Endothelial cell of umbilical vein (primary cell): Measurements from ENCODE around the gene TP53RK. TPM values are rescaled to one million over a fixed set of nuclear protein-coding genes. Genes with fewer than 3 reads are reported as not detected.

Source experiments
- BruUV-seq: library from RNA; stranded (reverse); fragments of 400-500 nt; replicated peaks from 2 replicates; lab custom pipeline; 2021; lab: Mats Ljungman, UMichigan
- CTCF ChIA-PET: fragments of 300-600, 350-600 bp; sonication (Branson Sonifier 250); formaldehyde crosslinking; loops from one replicate; lab custom pipeline; 2021; ENCODE audit warnings: antibody characterized with exemption, inconsistent platforms; lab: Charles Lee
- POLR2A ChIA-PET: fragments of 300-600, 350-600 bp; sonication (Branson Sonifier 250); formaldehyde crosslinking; loops from one replicate; lab custom pipeline; 2021; ENCODE audit warnings: antibody characterized with exemption, inconsistent platforms; lab: Charles Lee
- DNase-seq: peaks from one replicate; pipeline ENCODE4 v3.0.0-alpha.2; 2011; ENCODE audit warnings: low read depth, low spot score
- FAIRE-seq: peaks from 2 replicates; lab custom pipeline; 2011; peaks lifted over from hg19 to GRCh38; lab: Jason Lieb, UNC
- H2AFZ ChIP-seq: 2 replicates; pipeline ENCODE4 v1.6.0; 2012; ENCODE audit warnings: low read depth, low read length, control low read depth, inconsistent platforms
- H3K27ac ChIP-seq: 2 replicates; pipeline ENCODE4 v1.5.1; 2011; ENCODE audit warnings: low read depth, mild to moderate bottlenecking, control low read depth, low read length, moderate library complexity; ENCODE audit not compliant: insufficient read depth
- H3K27me3 ChIP-seq, 2 experiments: 2 replicates each; pipeline versions ENCODE4 v1.6.0 to v1.6.1; 2011; ENCODE audit warnings: low read length in 2 of 2, mixed read lengths in 1 of 2; ENCODE audit not compliant: control insufficient read depth in 2 of 2, insufficient read depth in 2 of 2
- H3K36me3 ChIP-seq, 2 experiments: 2 replicates in 1 of 2; 3 replicates in 1 of 2; pipeline ENCODE4 v1.5.1; 2011; ENCODE audit warnings: low read length in 2 of 2, mild to moderate bottlenecking in 1 of 2, moderate library complexity in 1 of 2; ENCODE audit not compliant: control insufficient read depth in 2 of 2, insufficient read depth in 2 of 2; ENCODE audit errors: extremely low read depth in 1 of 2
- H3K4me1 ChIP-seq: 3 replicates; pipeline ENCODE4 v1.5.1; 2011; ENCODE audit warnings: mild to moderate bottlenecking, low read length; ENCODE audit not compliant: control insufficient read depth, insufficient read depth; ENCODE audit errors: extremely low read depth
- H3K4me2 ChIP-seq: 2 replicates; pipeline ENCODE4 v1.6.1; 2011; ENCODE audit warnings: low read length, control low read depth, mixed read lengths; ENCODE audit not compliant: insufficient read depth
- H3K4me3 ChIP-seq, 3 experiments: fragments of 200-600 bp in 1 of 3; sonication (generic), shearing (Covaris generic) in 1 of 3; replicated peaks in 1 of 3; 2 replicates each; pipeline ENCODE4 v1.5.1; 2011 to 2016; ENCODE audit warnings: control low read depth in 3 of 3, low read length in 3 of 3, mild to moderate bottlenecking in 2 of 3, inconsistent platforms in 1 of 3, low read depth in 1 of 3, moderate library complexity in 1 of 3; ENCODE audit not compliant: insufficient read depth in 1 of 3
- H3K79me2 ChIP-seq: 2 replicates; pipeline ENCODE4 v1.6.0; 2012; ENCODE audit warnings: low read length, inconsistent platforms; ENCODE audit not compliant: control insufficient read depth, insufficient read depth
- H3K9ac ChIP-seq: replicated peaks from 2 replicates; pipeline ENCODE3; 2011; ENCODE audit warnings: low read length, control low read depth; ENCODE audit not compliant: insufficient read depth; ENCODE audit errors: extremely low read depth
- H3K9me1 ChIP-seq: replicated peaks from 3 replicates; pipeline ENCODE4 v1.6.0; 2011; ENCODE audit warnings: mild to moderate bottlenecking, low read length; ENCODE audit not compliant: control insufficient read depth, insufficient read depth; ENCODE audit errors: extremely low read depth
- H3K9me3 ChIP-seq: replicated peaks from 2 replicates; pipeline ENCODE4 v1.5.1; 2012; ENCODE audit warnings: low read length, inconsistent platforms; ENCODE audit not compliant: control insufficient read depth, insufficient read depth
- H4K20me1 ChIP-seq: replicated peaks from 2 replicates; pipeline ENCODE3; 2011; ENCODE audit warnings: mild to moderate bottlenecking, low read length; ENCODE audit not compliant: control insufficient read depth, insufficient read depth; ENCODE audit errors: extremely low read depth
- CTCF ChIP-seq, 2 donors: IDR thresholded peaks; 1 replicate in 1 of 2; 2 replicates in 1 of 2; pipeline ENCODE4 v1.5.1; 2011; ENCODE audit warnings: low read length in 2 of 2, mild to moderate bottlenecking in 2 of 2, moderate library complexity in 2 of 2, control low read depth in 1 of 2, inconsistent platforms in 1 of 2, low read depth in 1 of 2; ENCODE audit not compliant: insufficient read depth in 1 of 2; ENCODE audit errors: extremely low read depth in 1 of 2
- EZH2 ChIP-seq: IDR thresholded peaks from 2 replicates; pipeline ENCODE4 v1.6.1; 2012; ENCODE audit warnings: borderline replicate concordance, low read depth, mild to moderate bottlenecking, moderate library complexity, low read length, inconsistent platforms; ENCODE audit not compliant: severe bottlenecking
- FOS ChIP-seq: IDR thresholded peaks from 2 replicates; pipeline ENCODE4 v1.6.1; 2011; ENCODE audit warnings: mild to moderate bottlenecking, low read length, moderate library complexity, borderline replicate concordance; ENCODE audit not compliant: insufficient read depth
- GATA2 ChIP-seq: IDR thresholded peaks from 2 replicates; pipeline ENCODE4 v1.7.0; 2011; ENCODE audit warnings: low read depth, mild to moderate bottlenecking, moderate library complexity, mixed read lengths, low read length; ENCODE audit not compliant: insufficient read length, insufficient read depth
- JUN ChIP-seq: IDR thresholded peaks from 2 replicates; pipeline ENCODE4 v1.6.1; 2011; ENCODE audit warnings: borderline replicate concordance, low read depth; ENCODE audit not compliant: insufficient read length, insufficient read depth
- MAX ChIP-seq: IDR thresholded peaks from 2 replicates; pipeline ENCODE4 v1.6.1; 2011; ENCODE audit not compliant: insufficient read depth, insufficient read length
- POLR2A ChIP-seq: IDR thresholded peaks from 2 replicates; pipeline ENCODE4 v1.6.1; 2012; ENCODE audit warnings: low read depth, mild to moderate bottlenecking, control low read depth, low read length
- dilution Hi-C: fragments of 300-500 bp; cut with MboI; formaldehyde crosslinking; loops from one replicate; pipeline ENCODE4 v1.15.0; 2019; ENCODE audit warnings: low sequenced_read_pairs; ENCODE audit not compliant: extremely low pct_ligation_motif_present
- intact Hi-C: fragments of 100-400 bp; cut with micrococcal nuclease; formaldehyde crosslinking; loops from one replicate; pipeline ENCODE4 v1.10.0; 2022
- polyA plus RNA-seq, 4 experiments: library from polyadenylated mRNA; depleted of rRNA in 3 of 4; stranded (reverse) in 3 of 4; unstranded in 1 of 4; fragments of >200 nt; gene quantifications; 2 replicates each; pipeline versions ENCODE4 v1.2.1 to v1.2.3, GENCODE V29; 2011 to 2012; ENCODE audit warnings: missing spikeins in 1 of 4
- total RNA-seq: library from RNA; stranded (reverse); gene quantifications from 2 replicates; pipeline ENCODE4 v1.2.3, GENCODE V29; 2021

TP53RK gene
- total and polyA plus RNA-seq, 2 donors (not counting 3 experiments of a cell fraction or from before 2014, with no cell fraction given), result 7.0 to 13.1 TPM

GRCh38 chr20:46717818-46718541 is 28.7 kb upstream of the TP53RK start:
- Histone ChIP-seq H2AFZ (no peak overlapping the region), H3K79me2 (no peaks in the 10 kb centered on the region), H3K9ac (no peak overlapping the region), H3K27me3 (no peaks in the 10 kb centered on the region), H3K4me1 (no peaks in the 10 kb centered on the region), H3K4me2 (no peak overlapping the region), H3K36me3 (no peaks in the 10 kb centered on the region), H3K27ac (no peak overlapping the region), H4K20me1 (no peaks in the 10 kb centered on the region), H3K9me1 (no peaks in the 10 kb centered on the region), H3K4me3 (no peak overlapping the region), H3K9me3 (no peaks in the 10 kb centered on the region)
- CTCF ChIA-PET, result interaction anchor here (0.5 to 1.1 kb wide), 2 partner anchors 34 to 458 kb away, joined by 5 read pairs; no protein-coding TSS in a partner anchor
- TF ChIP-seq MAX, result no peak
- TF ChIP-seq CTCF (IDR thresholded peaks at IDR 0.05; ENCODE audit: extremely low read depth in 1 of 2, insufficient read depth in 1 of 2, low read depth in 1 of 2, low read length in 2 of 2), result no peak
- TF ChIP-seq POLR2A, result no peak
- no peak for TF ChIP-seq EZH2
- TF ChIP-seq FOS, result no peak
- TF ChIP-seq GATA2, result no peak
- no peak for TF ChIP-seq JUN
- no TSS peak for BruUV-seq
- POLR2A ChIA-PET, result no interaction called here
- no peak for FAIRE-seq
- intact Hi-C loops (no loop called here), dilution Hi-C loops (no loop called here)
- no peak for DNase-seq
